Measurements from ENCODE around the gene AVPR1B.

Gene AVPR1B

GRCh38 chr1:206080026-206080820 lies 37.0 kb downstream of the AVPR1B start:
- Histone ChIP-seq H3K4me1 (ENCODE audit: control insufficient read depth in 1 of 2, insufficient read depth in 1 of 2, low read depth in 1 of 2, low read length in 1 of 2) (no peaks in the 10 kb centered on the region), H3K9me3 (no peaks in the 10 kb centered on the region), H3K27me3 (no peaks in the 10 kb centered on the region), H3K4me3 (ENCODE audit: low read depth in 1 of 2, low read length in 1 of 2) (no peak overlapping the region), H3K27ac (no peak overlapping the region), H3K36me3 (no peaks in the 10 kb centered on the region)
- TF ChIP-seq, protein P1, sequence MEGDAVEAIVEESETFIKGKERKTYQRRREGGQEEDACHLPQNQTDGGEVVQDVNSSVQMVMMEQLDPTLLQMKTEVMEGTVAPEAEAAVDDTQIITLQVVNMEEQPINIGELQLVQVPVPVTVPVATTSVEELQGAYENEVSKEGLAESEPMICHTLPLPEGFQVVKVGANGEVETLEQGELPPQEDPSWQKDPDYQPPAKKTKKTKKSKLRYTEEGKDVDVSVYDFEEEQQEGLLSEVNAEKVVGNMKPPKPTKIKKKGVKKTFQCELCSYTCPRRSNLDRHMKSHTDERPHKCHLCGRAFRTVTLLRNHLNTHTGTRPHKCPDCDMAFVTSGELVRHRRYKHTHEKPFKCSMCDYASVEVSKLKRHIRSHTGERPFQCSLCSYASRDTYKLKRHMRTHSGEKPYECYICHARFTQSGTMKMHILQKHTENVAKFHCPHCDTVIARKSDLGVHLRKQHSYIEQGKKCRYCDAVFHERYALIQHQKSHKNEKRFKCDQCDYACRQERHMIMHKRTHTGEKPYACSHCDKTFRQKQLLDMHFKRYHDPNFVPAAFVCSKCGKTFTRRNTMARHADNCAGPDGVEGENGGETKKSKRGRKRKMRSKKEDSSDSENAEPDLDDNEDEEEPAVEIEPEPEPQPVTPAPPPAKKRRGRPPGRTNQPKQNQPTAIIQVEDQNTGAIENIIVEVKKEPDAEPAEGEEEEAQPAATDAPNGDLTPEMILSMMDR (IDR thresholded peaks at IDR 0.05) = no peak

DNA sequence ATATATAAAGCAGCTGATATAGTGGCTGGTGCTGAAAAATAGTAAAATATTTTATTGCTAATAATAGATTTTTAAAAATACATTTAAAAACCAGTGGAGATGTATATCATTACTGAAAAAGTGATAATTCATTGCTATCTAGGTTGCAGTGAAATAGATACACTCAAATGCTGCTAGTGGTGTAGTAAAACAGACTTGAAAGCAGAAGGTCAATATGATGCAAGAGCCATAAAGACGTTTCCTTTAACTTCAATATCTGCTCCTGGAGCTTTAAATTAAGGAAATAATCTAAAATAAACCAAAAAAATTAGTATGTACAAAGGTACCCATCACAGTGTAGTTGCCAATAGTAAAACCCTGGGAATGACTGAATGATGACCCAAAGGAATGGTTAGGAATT lies 38.1 kb downstream of the AVPR1B start:
- no peaks in the 10 kb centered on the region for H3K27me3 ChIP-seq
- H3K36me3 ChIP-seq = no peaks in the 10 kb centered on the region
- no peak overlapping the region for H3K4me3 ChIP-seq (ENCODE audit: low read depth in 1 of 2, low read length in 1 of 2)
- H3K9me3 ChIP-seq = no peaks in the 10 kb centered on the region
- H3K27ac ChIP-seq = no peak overlapping the region
- no peaks in the 10 kb centered on the region for H3K4me1 ChIP-seq (ENCODE audit: control insufficient read depth in 1 of 2, insufficient read depth in 1 of 2, low read depth in 1 of 2, low read length in 1 of 2)
- TF ChIP-seq, protein P1 (IDR thresholded peaks at IDR 0.05) = no peak

DNA sequence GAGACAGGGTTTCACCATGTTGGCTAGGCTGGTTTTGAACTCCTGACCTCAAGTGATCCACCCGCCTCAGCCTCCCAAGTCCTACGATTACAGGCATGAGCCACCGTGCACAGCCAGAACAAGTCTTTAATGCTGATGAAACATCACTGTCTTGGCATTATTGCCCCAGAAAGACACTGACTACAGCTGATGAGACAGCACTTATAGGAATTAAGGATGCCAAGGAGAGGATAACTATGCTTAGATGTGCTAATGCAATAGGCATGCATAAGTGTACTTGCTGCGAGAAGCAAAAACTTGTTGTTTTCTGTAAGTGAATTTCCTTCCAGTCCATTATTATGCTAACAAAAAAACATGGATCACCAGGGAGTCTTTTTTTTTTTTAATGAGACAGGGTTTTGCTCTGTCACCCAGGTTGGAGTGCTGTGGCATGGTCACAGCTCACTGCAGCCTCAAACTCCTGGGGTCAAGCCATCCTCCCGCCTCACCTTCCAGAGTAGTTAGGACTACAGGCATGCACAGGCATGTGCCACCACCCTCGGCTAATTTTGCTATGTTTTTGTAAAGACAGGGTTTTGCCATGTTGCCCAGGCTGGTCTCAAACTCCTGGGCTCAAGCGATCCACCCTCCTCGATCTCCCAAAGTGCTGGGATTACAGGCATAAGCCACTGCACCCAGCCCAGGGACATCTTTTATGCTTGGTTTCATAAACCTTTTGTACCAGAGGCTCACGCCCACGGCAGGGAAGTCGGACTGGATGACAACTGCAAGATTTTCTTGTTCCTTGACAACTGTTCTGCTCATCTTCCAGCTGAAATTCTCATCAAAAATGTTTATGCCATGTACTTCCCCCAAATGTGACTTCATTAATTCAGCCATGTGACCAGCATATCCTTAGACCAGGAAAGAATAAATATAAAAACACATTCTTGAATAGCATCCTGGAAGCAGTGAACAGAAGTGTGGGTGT lies 41.1 kb downstream of the AVPR1B start:
- Histone ChIP-seq H3K27ac (no peak overlapping the region), H3K9me3 (no peaks in the 10 kb centered on the region), H3K4me3 (ENCODE audit: low read depth in 1 of 2, low read length in 1 of 2) (no peak overlapping the region), H3K27me3 (no peaks in the 10 kb centered on the region), H3K4me1 (ENCODE audit: control insufficient read depth in 1 of 2, insufficient read depth in 1 of 2, low read depth in 1 of 2, low read length in 1 of 2) (no peaks in the 10 kb centered on the region), H3K36me3 (no peaks in the 10 kb centered on the region)
- TF ChIP-seq, protein P1 (IDR thresholded peaks at IDR 0.05) = no peak

DNA sequence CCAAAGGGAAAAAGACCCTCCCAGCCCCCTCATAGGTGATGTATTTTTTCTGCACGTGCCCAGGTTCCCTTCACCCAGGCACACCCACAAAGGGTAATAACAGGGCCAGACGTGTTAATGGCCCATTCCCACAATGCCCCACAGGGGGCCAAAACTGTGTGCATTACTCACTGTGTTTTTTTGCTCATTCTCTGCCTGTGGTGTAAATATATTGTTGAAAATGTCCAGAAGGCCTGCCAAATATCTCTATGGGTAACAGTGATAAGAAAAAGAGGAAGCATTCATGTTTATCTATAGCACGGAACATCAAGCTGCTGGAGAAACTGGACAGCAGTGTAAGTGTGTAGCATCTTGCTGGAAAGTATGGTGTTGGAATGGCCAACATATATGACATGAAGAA lies 42.3 kb downstream of the AVPR1B start:
- TF ChIP-seq, protein P1 (IDR thresholded peaks at IDR 0.05) = no peak
- Histone ChIP-seq H3K27me3 (no peaks in the 10 kb centered on the region), H3K4me1 (ENCODE audit: control insufficient read depth in 1 of 2, insufficient read depth in 1 of 2, low read depth in 1 of 2, low read length in 1 of 2) (no peaks in the 10 kb centered on the region), H3K9me3 (no peaks in the 10 kb centered on the region), H3K4me3 (ENCODE audit: low read depth in 1 of 2, low read length in 1 of 2) (no peak overlapping the region), H3K27ac (no peak overlapping the region), H3K36me3 (no peaks in the 10 kb centered on the region)

- no peaks in the 10 kb centered on the region for H3K36me3 ChIP-seq
- TF ChIP-seq, protein P1 (IDR thresholded peaks at IDR 0.05) = no peak
- H3K27ac ChIP-seq = no peak overlapping the region
- no peaks in the 10 kb centered on the region for H3K9me3 ChIP-seq
- H3K27me3 ChIP-seq = peaks cover 4% of the 10 kb centered on the region
- H3K4me3 ChIP-seq (ENCODE audit: low read depth in 1 of 2, low read length in 1 of 2) = no peak overlapping the region
- H3K4me1 ChIP-seq (ENCODE audit: control insufficient read depth in 1 of 2, insufficient read depth in 1 of 2, low read depth in 1 of 2, low read length in 1 of 2) = peaks cover 0 to 7% of the 10 kb centered on the region in 2 experiments
Measured at GRCh38 chr1:206070627-206071304, 46.4 kb downstream of the AVPR1B start.
